MM.1S (cell line): Measurements from ENCODE around the gene IPO9.

Experiments
- EZH2 ChIP-seq: fragments of 300-600 bp; sonication (generic); optimal IDR thresholded peaks from 2 replicates; pipeline ENCODE3; 2017; ENCODE audit warnings: low read depth, mild to moderate bottlenecking, antibody characterized with exemption, low read length, mixed read lengths
- EZH2phosphoT487 ChIP-seq: fragments of 300-600 bp; sonication (generic); IDR thresholded peaks from 2 replicates; pipeline ENCODE4 v1.6.1; 2018; ENCODE audit warnings: antibody characterized with exemption, low read length
- TF ChIP-seq, protein P1 (sequence below): fragments of 300-600 bp; sonication (generic); IDR thresholded peaks from 2 replicates; pipeline ENCODE4 v1.5.1; 2016; ENCODE audit warnings: antibody characterized with exemption, low read length, mixed read lengths

DNA sequence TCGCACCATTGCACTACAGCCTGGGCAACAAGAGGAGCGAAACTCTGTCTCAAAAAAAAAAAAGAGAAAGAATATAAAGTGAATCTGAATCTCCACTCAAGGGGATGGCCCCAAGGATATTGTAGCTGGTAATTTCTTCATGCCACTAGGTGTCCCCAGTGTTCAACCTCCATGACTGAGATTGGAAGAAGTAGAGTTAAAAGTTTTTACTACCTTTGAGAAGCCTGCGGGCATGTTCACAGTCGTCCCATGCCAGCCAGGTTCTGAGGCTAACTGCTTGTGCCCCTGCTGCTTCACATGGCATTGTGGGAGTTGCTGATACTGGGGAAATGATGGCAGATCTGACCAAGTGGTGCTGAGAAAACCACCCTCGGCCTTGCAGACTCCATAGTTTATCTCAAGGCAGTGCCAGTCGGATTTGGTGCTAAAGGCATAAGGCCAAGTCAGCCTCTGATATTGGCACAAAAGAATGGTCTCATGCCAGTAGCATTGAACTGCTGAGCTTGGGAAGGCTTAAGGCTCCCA, 49.0 kb downstream of the IPO9 start:
- TF ChIP-seq, protein P1, sequence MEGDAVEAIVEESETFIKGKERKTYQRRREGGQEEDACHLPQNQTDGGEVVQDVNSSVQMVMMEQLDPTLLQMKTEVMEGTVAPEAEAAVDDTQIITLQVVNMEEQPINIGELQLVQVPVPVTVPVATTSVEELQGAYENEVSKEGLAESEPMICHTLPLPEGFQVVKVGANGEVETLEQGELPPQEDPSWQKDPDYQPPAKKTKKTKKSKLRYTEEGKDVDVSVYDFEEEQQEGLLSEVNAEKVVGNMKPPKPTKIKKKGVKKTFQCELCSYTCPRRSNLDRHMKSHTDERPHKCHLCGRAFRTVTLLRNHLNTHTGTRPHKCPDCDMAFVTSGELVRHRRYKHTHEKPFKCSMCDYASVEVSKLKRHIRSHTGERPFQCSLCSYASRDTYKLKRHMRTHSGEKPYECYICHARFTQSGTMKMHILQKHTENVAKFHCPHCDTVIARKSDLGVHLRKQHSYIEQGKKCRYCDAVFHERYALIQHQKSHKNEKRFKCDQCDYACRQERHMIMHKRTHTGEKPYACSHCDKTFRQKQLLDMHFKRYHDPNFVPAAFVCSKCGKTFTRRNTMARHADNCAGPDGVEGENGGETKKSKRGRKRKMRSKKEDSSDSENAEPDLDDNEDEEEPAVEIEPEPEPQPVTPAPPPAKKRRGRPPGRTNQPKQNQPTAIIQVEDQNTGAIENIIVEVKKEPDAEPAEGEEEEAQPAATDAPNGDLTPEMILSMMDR, result peak; percentile 62
- TF ChIP-seq EZH2, result no peak
- no peak for TF ChIP-seq EZH2phosphoT487
